NCI-H2196 (cell line): ENCODE results near the gene MIER2.
"Not testable (repeated sequence)": the region's sequence is repeated elsewhere in the genome, so short reads cannot be mapped to it uniquely, and the experiment has no call there.

Experiments
- DNase-seq: peaks from one replicate; lab custom pipeline; 2025; ENCODE audit not compliant: unreplicated experiment; lab: John Stamatoyannopoulos, UW

The MIER2 gene

GRCh38 chr19:291006-291521 lies 53.5 kb downstream of the MIER2 start, which contains the start of gene PLPP2:
Gene PLPP2 (minus strand): TSS chr19:291403. CDS start chr19:291336, 67 bp downstream.
- DNase-seq: peak; percentile 45

GRCh38 chr19:290372-291005 lies 54.1 kb downstream of the MIER2 start:
- peak; percentile 85 for DNase-seq

GRCh38 chr19:289651-290371 lies 54.8 kb downstream of the MIER2 start:
- DNase-seq: peak; percentile 80

GRCh38 chr19:288911-289310 lies 55.7 kb downstream of the MIER2 start:
- no peak for DNase-seq

- DNase-seq: no peak
Observed at GRCh38 chr19:287381-287871, 57.2 kb downstream of the MIER2 start.

- no peak for DNase-seq
Observed at GRCh38 chr19:283395-283794, 61.2 kb downstream of the MIER2 start.

GRCh38 chr19:282501-282900 lies 62.1 kb downstream of the MIER2 start:
- peak; percentile 32 for DNase-seq

GRCh38 chr19:281992-282391 lies 62.6 kb downstream of the MIER2 start:
- no peak for DNase-seq

- DNase-seq: no peak
Observed at GRCh38 chr19:281156-281853, 63.3 kb downstream of the MIER2 start.

GRCh38 chr19:280541-281009 lies 64.0 kb downstream of the MIER2 start:
- peak; percentile 55 for DNase-seq

- no peak for DNase-seq
Observed at GRCh38 chr19:279656-280055, 64.9 kb downstream of the MIER2 start.

GRCh38 chr19:279231-279630 lies 65.4 kb downstream of the MIER2 start:
- no peak for DNase-seq

- no peak for DNase-seq
Observed at GRCh38 chr19:277581-278165, 66.9 kb downstream of the MIER2 start.

GRCh38 chr19:277131-277530 lies 67.5 kb downstream of the MIER2 start:
- no peak for DNase-seq

- DNase-seq: no peak
Observed at GRCh38 chr19:275958-276646, 68.5 kb downstream of the MIER2 start.

GRCh38 chr19:275000-275399 lies 69.6 kb downstream of the MIER2 start:
- DNase-seq: no peak

- DNase-seq: no peak
Observed at GRCh38 chr19:273393-273792, 71.2 kb downstream of the MIER2 start.

- DNase-seq: no peak
Observed at GRCh38 chr19:271856-272255, 72.7 kb downstream of the MIER2 start.

GRCh38 chr19:270766-271318 lies 73.8 kb downstream of the MIER2 start:
- not testable (repeated sequence) for DNase-seq

GRCh38 chr19:269241-269640 lies 75.4 kb downstream of the MIER2 start:
- no peak for DNase-seq
